Bronchial epithelial cell (primary cell): Measurements from ENCODE around the gene RPL13. TPM values are rescaled to one million over a fixed set of nuclear protein-coding genes. Genes with fewer than 3 reads are reported as not detected.

Experiments
- DNase-seq: peaks from one replicate; pipeline ENCODE4 v3.0.0-alpha.2; 2010; ENCODE audit warnings: low read depth
- FAIRE-seq: peaks from 2 replicates; lab custom pipeline; 2011; peaks lifted over from hg19 to GRCh38; lab: Jason Lieb, UNC
- H3K27me3 ChIP-seq: 2 replicates; pipeline ENCODE4 v1.5.1; 2011; ENCODE audit warnings: low read length; ENCODE audit not compliant: control insufficient read depth, insufficient read depth
- H3K36me3 ChIP-seq: 2 replicates; pipeline ENCODE4 v1.5.1; 2011; ENCODE audit warnings: low read length; ENCODE audit not compliant: control insufficient read depth, insufficient read depth
- H3K4me3 ChIP-seq: 2 replicates; pipeline ENCODE4 v1.5.1; 2011; ENCODE audit warnings: mild to moderate bottlenecking, low read depth, low read length, control low read depth
- total RNA-seq: library from RNA; depleted of rRNA; stranded (reverse); fragments of >200 nt; gene quantifications from 2 replicates; pipeline ENCODE4 v1.2.1, GENCODE V29; 2014
- TF ChIP-seq, protein P1 (sequence below): IDR thresholded peaks from 2 replicates; pipeline ENCODE4 v1.5.1; 2011; ENCODE audit warnings: mild to moderate bottlenecking, moderate library complexity, low read length, control low read depth, inconsistent platforms; ENCODE audit not compliant: insufficient read depth, severe bottlenecking

The RPL13 gene
- total RNA-seq, 1 donor from 2014 or later, result 4,913 TPM

DNA sequence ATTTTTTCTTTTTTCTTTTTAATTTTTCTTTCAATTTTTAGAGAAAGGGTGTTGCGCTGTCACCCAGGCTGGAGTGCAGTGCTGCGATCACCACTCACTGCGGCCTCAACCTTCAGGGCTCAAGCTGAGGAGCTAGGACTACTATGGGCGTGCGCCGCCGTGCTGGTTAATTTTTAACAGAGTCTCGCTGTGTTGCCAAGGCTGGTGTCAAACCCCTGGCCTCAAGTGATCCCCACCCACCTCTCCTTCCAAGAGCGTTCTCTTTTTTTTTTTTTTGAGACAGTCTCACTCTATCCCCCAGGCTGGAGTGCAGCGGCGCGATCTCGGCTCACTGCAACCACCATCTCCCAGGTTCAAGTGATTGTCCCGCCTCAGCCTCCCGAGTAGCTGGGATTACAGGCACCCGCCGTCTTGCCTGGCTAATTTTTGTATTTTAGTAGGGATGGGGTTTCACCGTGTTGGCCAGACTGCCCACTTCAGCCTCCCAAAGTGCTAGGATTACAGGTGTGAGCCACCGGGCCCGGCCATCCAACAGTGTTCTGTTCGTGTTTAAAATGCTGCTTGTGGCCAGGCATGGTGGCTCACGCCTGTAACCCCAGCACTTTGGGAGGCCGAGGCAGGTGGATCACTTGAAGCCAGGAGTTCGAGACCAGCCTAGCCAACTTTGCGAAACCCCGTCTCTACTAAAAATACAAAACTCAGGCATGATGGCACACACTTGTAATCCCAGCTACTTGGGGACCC lies 14.5 kb upstream of the RPL13 start:
- Histone ChIP-seq H3K27me3 (no peaks in the 10 kb centered on the region), H3K36me3 (peaks cover 25% of the 10 kb centered on the region), H3K4me3 (no peak overlapping the region)
- TF ChIP-seq, protein P1, sequence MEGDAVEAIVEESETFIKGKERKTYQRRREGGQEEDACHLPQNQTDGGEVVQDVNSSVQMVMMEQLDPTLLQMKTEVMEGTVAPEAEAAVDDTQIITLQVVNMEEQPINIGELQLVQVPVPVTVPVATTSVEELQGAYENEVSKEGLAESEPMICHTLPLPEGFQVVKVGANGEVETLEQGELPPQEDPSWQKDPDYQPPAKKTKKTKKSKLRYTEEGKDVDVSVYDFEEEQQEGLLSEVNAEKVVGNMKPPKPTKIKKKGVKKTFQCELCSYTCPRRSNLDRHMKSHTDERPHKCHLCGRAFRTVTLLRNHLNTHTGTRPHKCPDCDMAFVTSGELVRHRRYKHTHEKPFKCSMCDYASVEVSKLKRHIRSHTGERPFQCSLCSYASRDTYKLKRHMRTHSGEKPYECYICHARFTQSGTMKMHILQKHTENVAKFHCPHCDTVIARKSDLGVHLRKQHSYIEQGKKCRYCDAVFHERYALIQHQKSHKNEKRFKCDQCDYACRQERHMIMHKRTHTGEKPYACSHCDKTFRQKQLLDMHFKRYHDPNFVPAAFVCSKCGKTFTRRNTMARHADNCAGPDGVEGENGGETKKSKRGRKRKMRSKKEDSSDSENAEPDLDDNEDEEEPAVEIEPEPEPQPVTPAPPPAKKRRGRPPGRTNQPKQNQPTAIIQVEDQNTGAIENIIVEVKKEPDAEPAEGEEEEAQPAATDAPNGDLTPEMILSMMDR, result no peak
- DNase-seq, result no peak
- no peak for FAIRE-seq

DNA sequence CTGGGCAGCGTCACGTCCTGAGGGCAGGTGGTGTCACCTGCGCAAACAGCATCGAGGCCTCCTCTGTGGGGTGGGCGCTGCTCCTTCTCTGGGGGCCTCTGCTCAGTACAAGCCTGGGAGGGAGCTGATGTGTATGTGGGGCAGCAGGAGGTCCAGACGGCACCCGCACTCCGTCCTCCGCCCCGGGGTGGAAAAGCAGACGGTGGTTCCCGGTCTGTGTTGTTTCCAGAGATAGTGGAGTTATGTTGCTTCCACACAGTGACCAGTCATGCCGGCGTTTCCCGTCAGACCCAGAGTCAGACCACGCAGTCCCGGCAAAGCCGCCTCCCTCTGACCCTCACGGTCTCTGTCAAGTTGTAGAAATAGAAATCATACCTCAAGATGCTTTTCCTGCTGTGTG lies 13.7 kb upstream of the RPL13 start:
- Histone ChIP-seq H3K36me3 (peaks cover 25% of the 10 kb centered on the region), H3K27me3 (no peaks in the 10 kb centered on the region), H3K4me3 (no peak overlapping the region)
- TF ChIP-seq, protein P1, result no peak
- DNase-seq (no peak), FAIRE-seq (no peak)

DNA sequence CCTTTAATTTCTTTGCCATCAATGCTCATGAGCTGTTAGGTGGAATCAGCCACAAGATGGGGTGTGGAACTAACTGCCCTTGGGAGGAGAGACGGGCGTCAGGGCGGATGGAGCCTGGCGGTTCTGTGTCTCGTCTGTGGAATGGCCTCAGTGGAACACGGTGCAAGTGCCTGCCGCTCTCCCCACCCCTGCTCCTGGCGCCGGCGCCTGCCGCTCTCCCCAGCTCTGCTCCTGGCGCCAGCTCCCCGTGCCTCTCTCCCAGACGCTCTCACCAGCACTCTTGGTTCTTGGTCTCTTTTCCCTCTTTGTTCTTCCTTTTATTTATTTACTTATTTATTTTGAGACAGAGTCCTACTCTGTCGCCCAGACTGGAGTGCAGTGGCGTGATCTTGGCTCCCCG lies 13.2 kb upstream of the RPL13 start:
- H3K27me3 ChIP-seq, result no peaks in the 10 kb centered on the region
- FAIRE-seq (peak; percentile 32), DNase-seq (no peak)
- TF ChIP-seq, protein P1, result no peak
- peaks cover 25% of the 10 kb centered on the region for H3K36me3 ChIP-seq
- H3K4me3 ChIP-seq, result no peak overlapping the region

DNA sequence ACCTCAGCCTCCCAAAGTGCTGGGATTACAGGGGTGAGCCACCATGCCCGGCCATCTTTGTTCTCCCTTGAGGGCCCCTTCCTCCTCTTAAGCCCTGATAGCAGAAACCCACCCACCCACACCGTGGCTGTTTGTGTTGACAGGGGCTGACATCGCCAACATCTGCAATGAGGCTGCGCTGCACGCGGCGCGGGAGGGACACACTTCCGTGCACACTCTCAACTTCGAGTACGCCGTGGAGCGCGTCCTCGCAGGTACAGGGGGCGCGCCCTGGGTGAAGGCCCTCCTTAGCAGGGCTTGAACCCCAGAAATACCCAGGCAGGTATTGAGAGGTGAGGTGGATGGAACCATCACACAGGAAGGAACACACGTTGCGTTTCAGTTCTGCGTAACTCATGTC lies 12.6 kb upstream of the RPL13 start:
- TF ChIP-seq, protein P1, result no peak
- peaks cover 25% of the 10 kb centered on the region for H3K36me3 ChIP-seq

DNA sequence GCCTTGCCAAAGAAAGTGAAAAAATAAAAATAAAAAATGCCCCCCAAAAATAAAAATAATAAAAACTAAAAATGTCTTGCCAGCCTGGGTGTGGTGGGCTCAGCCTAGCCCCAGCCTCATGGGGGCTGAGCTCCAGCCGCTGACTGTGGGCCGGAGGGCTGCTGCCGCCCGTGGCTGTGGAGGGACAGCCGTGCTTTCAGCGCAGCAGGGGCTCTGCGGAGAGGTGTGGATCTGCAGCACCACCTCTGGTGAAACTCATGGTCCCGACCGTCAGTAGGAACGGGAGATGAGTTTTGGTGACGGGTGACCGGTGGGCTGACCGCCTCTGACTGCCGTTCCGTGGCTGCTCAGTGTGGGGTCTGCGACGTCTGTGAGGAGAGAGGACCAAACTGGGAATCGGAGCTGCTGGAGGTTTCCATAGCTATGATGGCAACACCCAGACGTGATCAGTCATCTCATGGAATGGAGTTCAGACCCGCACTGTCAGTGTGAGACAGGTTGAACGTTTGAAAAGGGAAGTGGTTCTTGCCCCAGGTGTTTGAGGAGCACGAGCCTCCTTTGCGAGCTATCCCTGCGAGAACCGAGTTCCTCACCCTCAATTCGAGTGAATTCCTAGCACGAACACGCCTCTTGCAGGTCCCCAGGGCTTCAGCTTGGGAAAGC lies 12.0 kb upstream of the RPL13 start:
- Histone ChIP-seq H3K27me3 (no peaks in the 10 kb centered on the region), H3K4me3 (no peak overlapping the region), H3K36me3 (peaks cover 28% of the 10 kb centered on the region)
- TF ChIP-seq, protein P1, result no peak
- peak; percentile 98 for FAIRE-seq
- DNase-seq, result no peak

More for the DNA sequence above, 12.6 kb upstream of the RPL13 start:
- H3K4me3 ChIP-seq, result no peak overlapping the region
- H3K27me3 ChIP-seq, result no peaks in the 10 kb centered on the region
- DNase-seq, result no peak
- no peak for FAIRE-seq
